Measurements from ENCODE around the gene COMMD8. TPM values are rescaled to one million over a fixed set of nuclear protein-coding genes. Genes with fewer than 3 reads are reported as not detected.

COMMD8 gene
- polyA plus RNA-seq, 1 experiment: 35.1 TPM

GRCh38 chr4:47427935-47428334, 35.6 kb downstream of the COMMD8 start:
- CTCF ChIA-PET: no interaction called here
- no peak for TF ChIP-seq CTCF (IDR thresholded peaks at IDR 0.05; ENCODE audit: low read depth, low read length)
- Histone ChIP-seq H3K27me3 (ENCODE audit: control insufficient read depth, insufficient read depth, low read length) (no peaks in the 10 kb centered on the region), H3K27ac (ENCODE audit: low read depth, low read length) (no peak overlapping the region), H3K4me3 (ENCODE audit: low read depth, low read length) (no peak overlapping the region), H3K9me3 (ENCODE audit: control insufficient read depth, insufficient read depth, low read length) (no peaks in the 10 kb centered on the region; the same call in 1 of the 2 replicates)
- no peak for DNase-seq (ENCODE audit: low read depth, low spot score)
- POLR2A ChIA-PET: no interaction called here

- no peaks in the 10 kb centered on the region; the same call in 1 of the 2 replicates for H3K9me3 ChIP-seq (ENCODE audit: control insufficient read depth, insufficient read depth, low read length)
- ChIA-PET CTCF (no interaction called here), POLR2A (no interaction called here)
- no peak overlapping the region for H3K27ac ChIP-seq (ENCODE audit: low read depth, low read length)
- TF ChIP-seq CTCF (IDR thresholded peaks at IDR 0.05; ENCODE audit: low read depth, low read length): no peak
- no peak for DNase-seq (ENCODE audit: low read depth, low spot score)
- no peaks in the 10 kb centered on the region for H3K27me3 ChIP-seq (ENCODE audit: control insufficient read depth, insufficient read depth, low read length)
- H3K4me3 ChIP-seq (ENCODE audit: low read depth, low read length): no peak overlapping the region
These were observed 37.9 kb downstream of the COMMD8 start for GRCh38 chr4:47425628-47426027.

GRCh38 chr4:47419296-47419695, 44.2 kb downstream of the COMMD8 start:
- POLR2A ChIA-PET: no interaction called here
- TF ChIP-seq CTCF (IDR thresholded peaks at IDR 0.05; ENCODE audit: low read depth, low read length): no peak
- Histone ChIP-seq H3K9me3 (ENCODE audit: control insufficient read depth, insufficient read depth, low read length) (no peaks in the 10 kb centered on the region), H3K4me3 (ENCODE audit: low read depth, low read length) (no peak overlapping the region), H3K27ac (ENCODE audit: low read depth, low read length) (no peak overlapping the region), H3K27me3 (ENCODE audit: control insufficient read depth, insufficient read depth, low read length) (no peaks in the 10 kb centered on the region)
- CTCF ChIA-PET: no interaction called here
- DNase-seq (ENCODE audit: low read depth, low spot score): no peak

GRCh38 chr4:47418147-47418546, 45.4 kb downstream of the COMMD8 start:
- no peak for TF ChIP-seq CTCF (IDR thresholded peaks at IDR 0.05; ENCODE audit: low read depth, low read length)
- H3K4me3 ChIP-seq (ENCODE audit: low read depth, low read length): no peak overlapping the region
- H3K9me3 ChIP-seq (ENCODE audit: control insufficient read depth, insufficient read depth, low read length): no peaks in the 10 kb centered on the region
- no peaks in the 10 kb centered on the region for H3K27me3 ChIP-seq (ENCODE audit: control insufficient read depth, insufficient read depth, low read length)
- ChIA-PET POLR2A (no interaction called here), CTCF (no interaction called here)
- no peak overlapping the region for H3K27ac ChIP-seq (ENCODE audit: low read depth, low read length)
- no peak for DNase-seq (ENCODE audit: low read depth, low spot score)

- H3K4me3 ChIP-seq (ENCODE audit: low read depth, low read length): no peak overlapping the region
- ChIA-PET POLR2A (no interaction called here), CTCF (no interaction called here)
- H3K27me3 ChIP-seq (ENCODE audit: control insufficient read depth, insufficient read depth, low read length): no peaks in the 10 kb centered on the region
- no peak for DNase-seq (ENCODE audit: low read depth, low spot score)
- H3K9me3 ChIP-seq (ENCODE audit: control insufficient read depth, insufficient read depth, low read length): no peaks in the 10 kb centered on the region
- no peak for TF ChIP-seq CTCF (IDR thresholded peaks at IDR 0.05; ENCODE audit: low read depth, low read length)
- H3K27ac ChIP-seq (ENCODE audit: low read depth, low read length): no peak overlapping the region
These were observed 47.8 kb downstream of the COMMD8 start for GRCh38 chr4:47415719-47416118.
